HT-29 (cell line): ENCODE results near the gene SLC17A6. TPM values are rescaled to one million over a fixed set of nuclear protein-coding genes. Genes with fewer than 3 reads are reported as not detected.

Experiments
- DNase-seq: peaks from one replicate; pipeline ENCODE4 v3.0.0-alpha.2; 2015; ENCODE audit warnings: low spot score
- total RNA-seq: library from RNA; depleted of rRNA; stranded (reverse); fragments of >200 nt; shearing (Covaris generic); gene quantifications from 2 replicates; pipeline ENCODE4 v1.2.3, GENCODE V29; 2014; rRNA removed

The SLC17A6 gene
- total RNA-seq, 1 experiment from 2014 or later = not detected

GRCh38 chr11:22389526-22390282, 51.5 kb downstream of the SLC17A6 start:
- DNase-seq = no peak

DNA sequence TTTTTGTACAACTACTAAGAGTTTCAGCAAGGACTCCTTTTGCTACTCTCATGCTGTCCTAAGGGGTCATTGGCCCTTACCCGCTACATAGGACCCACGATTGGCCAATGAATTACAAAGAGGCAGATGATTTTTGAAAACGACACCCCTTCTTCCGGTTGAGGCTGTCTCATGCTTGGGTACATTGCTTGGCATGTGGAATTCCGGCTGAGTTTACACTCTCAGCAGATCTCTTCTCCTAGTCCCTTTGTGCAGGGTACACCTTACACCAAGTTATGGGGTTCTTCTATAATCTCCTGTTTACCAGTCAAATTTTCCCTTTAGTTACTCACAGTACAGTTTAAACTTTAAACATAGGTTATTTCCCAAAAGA, 52.1 kb downstream of the SLC17A6 start:
- DNase-seq = no peak

DNA sequence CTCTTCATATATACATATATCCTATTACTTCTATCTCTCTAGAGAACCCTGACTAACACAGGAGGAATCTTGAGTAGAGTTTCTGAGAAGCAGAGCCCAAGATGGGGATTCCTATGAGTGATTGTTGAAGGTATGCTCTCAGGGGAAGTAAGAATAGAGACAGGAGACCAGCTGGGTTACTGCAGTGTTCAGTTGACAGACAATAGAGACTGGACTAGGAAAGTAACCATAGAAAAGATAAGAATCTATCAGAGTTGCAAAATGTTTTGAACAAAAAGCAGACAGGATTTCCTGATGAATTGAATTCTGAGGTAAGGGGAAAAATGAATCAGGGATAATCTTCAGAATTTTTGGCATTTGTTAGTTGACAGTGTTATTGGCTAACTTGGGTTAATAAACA, 54.4 kb downstream of the SLC17A6 start:
- no peak for DNase-seq

- no peak for DNase-seq
Measured at GRCh38 chr11:22405377-22405776, 67.2 kb downstream of the SLC17A6 start.

GRCh38 chr11:22407267-22407666, 69.1 kb downstream of the SLC17A6 start:
- no peak for DNase-seq

DNA sequence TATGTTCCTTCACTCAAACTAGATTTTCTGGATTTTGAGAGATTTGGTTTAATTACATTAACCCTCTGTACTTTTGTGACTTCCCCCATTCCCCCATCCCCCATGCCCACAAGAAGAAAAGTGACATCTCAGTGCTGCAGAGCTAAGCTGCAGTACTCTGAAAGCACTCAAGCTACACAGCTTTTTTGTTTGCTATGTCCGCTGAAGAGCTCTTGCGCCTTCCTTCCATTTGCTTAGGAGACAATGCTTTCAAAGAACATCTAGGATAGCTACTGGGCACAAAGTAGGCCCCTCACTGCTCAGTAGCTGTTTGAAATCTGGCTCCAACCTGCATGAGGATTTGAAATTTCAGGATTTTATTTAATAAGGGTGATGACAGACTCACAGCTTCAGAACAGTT, 69.7 kb downstream of the SLC17A6 start:
- DNase-seq = no peak

- DNase-seq = no peak
Measured at GRCh38 chr11:22415476-22415875, 77.3 kb downstream of the SLC17A6 start.

DNA sequence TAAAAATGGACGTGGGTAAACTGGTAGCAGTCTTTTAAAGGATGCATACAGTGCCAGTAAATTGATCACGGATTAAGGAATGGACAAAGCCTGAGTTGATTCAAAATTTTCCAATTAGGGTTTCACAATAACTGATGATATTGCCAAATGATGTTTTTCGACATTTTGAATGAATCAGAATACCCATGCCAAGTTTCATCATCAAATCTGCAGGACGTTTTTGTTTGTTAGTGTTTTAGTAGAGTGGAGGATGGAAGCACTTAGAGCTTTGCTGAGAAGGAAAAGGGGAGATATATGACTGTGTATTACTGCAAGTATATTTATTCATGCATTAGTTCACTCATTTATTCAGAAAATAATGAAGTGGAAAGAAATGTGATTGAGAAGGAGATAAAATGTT, 78.3 kb downstream of the SLC17A6 start:
- DNase-seq = no peak

DNA sequence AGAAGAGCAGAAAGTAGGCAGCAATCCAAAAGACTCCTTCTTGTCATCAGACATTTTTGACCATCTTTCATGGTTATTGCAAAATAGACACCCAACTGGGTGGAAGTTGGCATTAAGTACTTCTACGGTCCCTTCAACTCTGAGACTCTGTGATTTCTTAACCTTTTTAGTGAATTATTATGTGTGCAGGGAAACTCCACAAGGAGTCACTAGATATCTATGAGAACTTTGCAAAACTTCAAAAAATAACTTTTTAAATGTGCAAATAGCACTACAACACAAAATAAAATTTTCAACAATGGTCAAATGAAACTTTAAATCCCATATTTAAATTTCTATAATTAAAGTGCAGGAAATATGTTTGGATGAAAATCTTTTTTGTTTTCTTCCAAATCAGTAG, 88.7 kb downstream of the SLC17A6 start:
- DNase-seq = no peak

Other genes starting within 250 kb of the SLC17A6 start
- gene ANO5, start 145.3 kb upstream of the SLC17A6 start, total RNA-seq = not detected in 2 replicates